ENCODE measurements around the gene SDHAF1.
A peak's percentile ranks its signal among the peaks of the same experiment; 100 is the strongest.

Gene SDHAF1

DNA sequence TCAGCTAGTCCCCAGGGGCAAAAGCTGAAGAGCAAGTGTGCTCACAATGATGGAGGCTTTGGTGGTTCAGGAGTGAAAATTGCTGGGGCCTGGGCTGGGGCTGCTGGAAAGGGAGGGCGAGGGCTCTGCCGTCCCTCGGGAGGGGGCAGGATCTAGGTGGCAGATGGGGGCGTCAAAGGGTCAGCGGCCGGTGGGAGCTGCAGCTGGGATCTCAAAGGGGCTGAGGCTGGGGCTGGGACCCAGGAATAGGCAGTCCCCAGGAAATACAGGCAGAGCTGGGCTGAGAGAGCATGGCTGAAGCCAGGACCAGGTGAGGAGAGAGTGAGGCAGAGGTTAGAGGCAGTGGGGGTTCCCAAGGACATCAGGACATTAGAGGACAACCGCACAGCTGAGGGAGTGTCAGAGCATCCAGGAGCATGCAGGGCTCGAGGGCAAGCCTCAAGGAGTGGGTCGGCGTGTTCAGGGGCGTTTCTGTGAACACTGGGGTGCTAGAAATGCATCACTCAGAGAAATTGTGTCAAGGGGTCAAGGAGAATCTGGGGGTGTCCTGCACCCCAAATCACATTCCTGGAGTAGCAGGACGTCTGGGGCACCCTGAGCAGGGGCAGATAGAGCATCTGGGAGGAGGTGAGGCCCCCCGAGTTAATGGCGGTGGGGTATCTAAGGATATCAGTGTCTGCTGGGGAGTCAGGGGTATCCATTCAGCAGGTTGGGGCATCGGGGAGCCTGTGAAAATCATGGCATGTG is 14.8 kb downstream of the SDHAF1 start:
- Histone ChIP-seq H3K4me2 (ENCODE audit: insufficient read depth, low read length) (no peak overlapping the region), H3K27ac (ENCODE audit: low read length) (no peak overlapping the region), H3K4me3 (ENCODE audit: low read depth in 1 of 2, low read length in 2 of 2) (no peak overlapping the region), H3K4me1 (ENCODE audit: insufficient read depth, low read length) (peaks cover 17% of the 10 kb centered on the region), H3K36me3 (ENCODE audit: insufficient read depth, low read length) (no peaks in the 10 kb centered on the region), H3K9ac (ENCODE audit: low read depth, low read length) (no peak overlapping the region), H3K9me3 (ENCODE audit: insufficient read depth, low read length, severe bottlenecking) (no peaks in the 10 kb centered on the region), H4K20me1 (ENCODE audit: insufficient read depth, low read length) (no peaks in the 10 kb centered on the region), H3K27me3 (ENCODE audit: insufficient read depth, low read length, poor library complexity) (no peaks in the 10 kb centered on the region), H3K79me2 (ENCODE audit: insufficient read depth, low read length) (peaks cover 18% of the 10 kb centered on the region), H2AFZ (ENCODE audit: low read depth, low read length) (no peak overlapping the region)
- no peak for TF ChIP-seq EZH2 (IDR thresholded peaks at IDR 0.05; ENCODE audit: borderline replicate concordance, low read depth, low read length, severe bottlenecking)
- TF ChIP-seq, protein P1, sequence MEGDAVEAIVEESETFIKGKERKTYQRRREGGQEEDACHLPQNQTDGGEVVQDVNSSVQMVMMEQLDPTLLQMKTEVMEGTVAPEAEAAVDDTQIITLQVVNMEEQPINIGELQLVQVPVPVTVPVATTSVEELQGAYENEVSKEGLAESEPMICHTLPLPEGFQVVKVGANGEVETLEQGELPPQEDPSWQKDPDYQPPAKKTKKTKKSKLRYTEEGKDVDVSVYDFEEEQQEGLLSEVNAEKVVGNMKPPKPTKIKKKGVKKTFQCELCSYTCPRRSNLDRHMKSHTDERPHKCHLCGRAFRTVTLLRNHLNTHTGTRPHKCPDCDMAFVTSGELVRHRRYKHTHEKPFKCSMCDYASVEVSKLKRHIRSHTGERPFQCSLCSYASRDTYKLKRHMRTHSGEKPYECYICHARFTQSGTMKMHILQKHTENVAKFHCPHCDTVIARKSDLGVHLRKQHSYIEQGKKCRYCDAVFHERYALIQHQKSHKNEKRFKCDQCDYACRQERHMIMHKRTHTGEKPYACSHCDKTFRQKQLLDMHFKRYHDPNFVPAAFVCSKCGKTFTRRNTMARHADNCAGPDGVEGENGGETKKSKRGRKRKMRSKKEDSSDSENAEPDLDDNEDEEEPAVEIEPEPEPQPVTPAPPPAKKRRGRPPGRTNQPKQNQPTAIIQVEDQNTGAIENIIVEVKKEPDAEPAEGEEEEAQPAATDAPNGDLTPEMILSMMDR (IDR thresholded peaks at IDR 0.05; ENCODE audit: borderline replicate concordance, extremely low read depth, low read length, poor library complexity, severe bottlenecking): no peak
- ATAC-seq (ENCODE audit: insufficient read depth, low read depth) (no peak), DNase-seq (no peak)

DNA sequence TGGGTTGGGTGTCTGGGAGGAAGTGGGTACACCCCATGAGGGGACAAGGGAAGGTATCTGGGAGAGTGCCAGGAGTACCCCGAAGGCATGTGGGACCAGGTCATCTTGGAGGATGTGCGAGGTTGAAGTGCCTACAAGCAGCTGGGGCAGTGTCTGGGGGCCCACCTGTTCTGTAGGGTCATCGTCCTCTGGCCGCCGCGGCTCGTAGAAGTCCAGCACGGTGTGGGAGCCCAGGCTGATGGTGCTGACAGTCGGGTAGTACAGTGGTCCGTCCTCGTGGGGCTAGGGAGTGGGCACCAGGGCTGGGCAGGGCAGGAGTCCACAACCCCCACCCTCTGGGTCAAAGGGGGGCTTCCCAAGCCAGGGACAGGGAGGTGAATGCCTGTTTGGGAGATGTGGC is 15.4 kb downstream of the SDHAF1 start:
- no peaks in the 10 kb centered on the region for H3K9me3 ChIP-seq (ENCODE audit: insufficient read depth, low read length, severe bottlenecking)
- TF ChIP-seq, protein P1 (IDR thresholded peaks at IDR 0.05; ENCODE audit: borderline replicate concordance, extremely low read depth, low read length, poor library complexity, severe bottlenecking): no peak
- no peaks in the 10 kb centered on the region for H3K36me3 ChIP-seq (ENCODE audit: insufficient read depth, low read length)
- DNase-seq: no peak
- no peaks in the 10 kb centered on the region for H3K27me3 ChIP-seq (ENCODE audit: insufficient read depth, low read length, poor library complexity)
- no peak for ATAC-seq (ENCODE audit: insufficient read depth, low read depth)
- peaks cover 24% of the 10 kb centered on the region for H3K79me2 ChIP-seq (ENCODE audit: insufficient read depth, low read length)
- H3K4me3 ChIP-seq (ENCODE audit: low read depth in 1 of 2, low read length in 2 of 2): no peak overlapping the region
- H4K20me1 ChIP-seq (ENCODE audit: insufficient read depth, low read length): no peaks in the 10 kb centered on the region
- no peak overlapping the region for H2AFZ ChIP-seq (ENCODE audit: low read depth, low read length)
- H3K4me2 ChIP-seq (ENCODE audit: insufficient read depth, low read length): no peak overlapping the region
- H3K27ac ChIP-seq (ENCODE audit: low read length): no peak overlapping the region
- no peak overlapping the region for H3K9ac ChIP-seq (ENCODE audit: low read depth, low read length)
- H3K4me1 ChIP-seq (ENCODE audit: insufficient read depth, low read length): peaks cover 23% of the 10 kb centered on the region

DNA sequence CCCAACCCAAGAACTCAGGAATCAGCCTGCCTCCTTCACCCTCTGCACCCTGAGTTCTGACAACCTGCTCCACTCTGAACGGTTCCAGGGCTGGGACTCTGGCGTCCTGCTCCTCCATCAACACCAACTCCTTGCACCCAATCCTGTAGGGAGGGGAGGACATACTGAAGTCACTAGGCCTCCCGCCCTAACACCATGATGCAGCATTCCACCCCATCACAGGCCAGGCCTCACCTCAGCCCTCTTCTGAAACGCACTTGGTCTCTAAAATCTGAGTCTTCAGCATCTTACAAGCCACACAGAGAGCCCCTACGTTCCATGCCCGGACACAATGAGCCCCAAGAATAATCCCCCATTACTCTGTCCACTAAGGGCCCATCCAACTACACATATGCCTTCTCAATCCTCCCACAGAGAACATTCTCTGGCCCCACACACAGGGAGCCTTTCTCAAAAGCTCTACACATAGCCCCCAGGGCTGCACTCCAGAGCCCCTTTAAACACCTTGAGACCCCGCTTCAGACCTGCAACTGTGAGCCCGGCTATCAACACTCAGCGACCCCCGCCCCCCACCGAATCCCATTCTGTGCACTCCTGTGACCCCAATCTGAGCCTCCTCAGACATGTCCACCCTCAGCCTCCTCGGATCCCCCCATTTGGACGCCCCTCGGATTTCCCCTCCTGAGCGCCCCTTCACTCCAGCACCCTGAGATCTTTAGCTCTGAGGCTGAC is 18.5 kb downstream of the SDHAF1 start:
- peak overlapping the region; percentile 90 for H3K27ac ChIP-seq (ENCODE audit: low read length)

More for the DNA sequence above, 18.5 kb downstream of the SDHAF1 start:
- no peaks in the 10 kb centered on the region for H3K27me3 ChIP-seq (ENCODE audit: insufficient read depth, low read length, poor library complexity)
- peaks cover 36% of the 10 kb centered on the region for H3K79me2 ChIP-seq (ENCODE audit: insufficient read depth, low read length)
- H3K4me2 ChIP-seq (ENCODE audit: insufficient read depth, low read length): peak overlapping the region; percentile 96
- H3K4me1 ChIP-seq (ENCODE audit: insufficient read depth, low read length): peaks cover 28% of the 10 kb centered on the region
- peak overlapping the region; percentile 67 to 96 for H3K4me3 ChIP-seq (ENCODE audit: low read depth in 1 of 2, low read length in 2 of 2)
- no peaks in the 10 kb centered on the region for H3K9me3 ChIP-seq (ENCODE audit: insufficient read depth, low read length, severe bottlenecking)
- DNase-seq (no peak), ATAC-seq (ENCODE audit: insufficient read depth, low read depth) (no peak)
- H3K9ac ChIP-seq (ENCODE audit: low read depth, low read length): peak overlapping the region; percentile 92
- H4K20me1 ChIP-seq (ENCODE audit: insufficient read depth, low read length): no peaks in the 10 kb centered on the region
- peak overlapping the region; percentile 97 for H2AFZ ChIP-seq (ENCODE audit: low read depth, low read length)
- TF ChIP-seq, protein P1 (IDR thresholded peaks at IDR 0.05; ENCODE audit: borderline replicate concordance, extremely low read depth, low read length, poor library complexity, severe bottlenecking): no peak
- TF ChIP-seq EZH2 (IDR thresholded peaks at IDR 0.05; ENCODE audit: borderline replicate concordance, low read depth, low read length, severe bottlenecking): no peak
- H3K36me3 ChIP-seq (ENCODE audit: insufficient read depth, low read length): 0 out of 2 replicates have a peak, but pooled peaks cover 15% of the 10 kb centered on the region
